ENCODE results near the gene COPS9.

Gene COPS9

DNA sequence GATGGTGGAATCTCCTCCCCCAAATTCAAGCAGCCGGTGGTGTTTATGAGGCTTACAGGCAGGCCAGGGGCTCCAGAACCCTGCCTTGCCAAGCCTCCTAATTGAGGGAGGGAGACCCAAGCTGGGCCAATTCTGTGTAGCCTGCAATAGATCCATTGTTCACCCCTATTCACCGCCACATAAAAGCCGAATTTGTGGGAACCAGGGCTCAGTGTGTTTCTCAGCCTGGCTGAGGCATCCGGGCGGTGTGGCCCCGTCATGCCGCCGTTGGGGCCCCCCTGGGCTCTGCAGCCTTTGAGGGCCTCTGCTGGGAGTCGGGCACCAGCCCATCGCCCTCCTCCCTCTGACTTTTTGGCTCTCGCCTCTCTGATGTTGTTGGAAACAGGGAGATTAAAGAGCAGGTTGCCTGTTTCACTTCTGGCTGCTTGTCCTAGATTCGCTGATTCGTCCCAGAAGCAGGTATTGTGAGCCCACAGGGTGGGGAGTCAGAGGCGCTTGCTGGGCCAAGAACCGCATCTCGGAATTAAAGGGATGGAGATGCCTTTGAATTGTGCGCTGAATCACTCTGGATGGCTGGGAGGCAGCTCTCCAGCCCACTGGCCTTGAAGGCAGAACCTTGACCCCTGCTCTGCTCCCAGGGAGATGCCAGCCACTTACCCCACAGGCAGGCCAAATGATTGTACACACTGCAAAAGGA, 19.1 kb upstream of the COPS9 start:
- 90% methylated on average over 14 of the region's 17 CpGs for WGBS (ENCODE audit: insufficient coverage)

GRCh38 chr2:240154606-240155005, 18.5 kb upstream of the COPS9 start:
- Histone ChIP-seq H3K36me3 (ENCODE audit: control insufficient read depth in 4 of 4, insufficient read depth in 4 of 4, low read length in 3 of 4) (no peaks in the 10 kb centered on the region), H3K4me3 (ENCODE audit: control insufficient read depth in 1 of 7, extremely low read depth in 1 of 7, insufficient read depth in 4 of 7, low read depth in 2 of 7, low read length in 6 of 7) (no peak overlapping the region), H3K4me1 (ENCODE audit: control extremely low read depth in 1 of 4, control insufficient read depth in 4 of 4, insufficient read depth in 4 of 4, low read length in 3 of 4) (no peaks in the 10 kb centered on the region), H3K27me3 (replicated peaks in 2 of 5; ENCODE audit: control insufficient read depth in 4 of 5, insufficient read depth in 5 of 5, low read length in 4 of 5) (peaks cover 0 to 14% (median 5%) of the 10 kb centered on the region in 5 experiments), H3K27ac (ENCODE audit: insufficient read depth in 1 of 2, low read depth in 1 of 2, low read length in 2 of 2, poor library complexity in 1 of 2, severe bottlenecking in 2 of 2) (no peak overlapping the region), H3K9me3 (ENCODE audit: control extremely low read depth in 1 of 5, control insufficient read depth in 4 of 5, insufficient read depth in 2 of 5, low read depth in 1 of 5, low read length in 4 of 5) (peaks cover 0 to 8% (median 1%) of the 10 kb centered on the region in 5 experiments)
- ChIA-PET CTCF (interaction anchor here (1.6 kb wide), 1 partner anchor 11 kb away, joined by 4 read pairs; no protein-coding TSS in a partner anchor), POLR2A (no interaction called here)
- 93% methylated on average over 8 of the region's 8 CpGs for WGBS (ENCODE audit: insufficient coverage)
- no peak for DNase-seq

More for the DNA sequence above, 19.1 kb upstream of the COPS9 start:
- no peak overlapping the region for H3K27ac ChIP-seq (ENCODE audit: insufficient read depth in 1 of 2, low read depth in 1 of 2, low read length in 2 of 2, poor library complexity in 1 of 2, severe bottlenecking in 2 of 2)
- H3K4me3 ChIP-seq (ENCODE audit: control insufficient read depth in 1 of 7, extremely low read depth in 1 of 7, insufficient read depth in 4 of 7, low read depth in 2 of 7, low read length in 6 of 7): no peak overlapping the region
- H3K27me3 ChIP-seq (replicated peaks in 2 of 5; ENCODE audit: control insufficient read depth in 4 of 5, insufficient read depth in 5 of 5, low read length in 4 of 5): peaks cover 0 to 14% (median 5%) of the 10 kb centered on the region in 5 experiments
- no peaks in the 10 kb centered on the region for H3K36me3 ChIP-seq (ENCODE audit: control insufficient read depth in 4 of 4, insufficient read depth in 4 of 4, low read length in 3 of 4)
- no peaks in the 10 kb centered on the region for H3K4me1 ChIP-seq (ENCODE audit: control extremely low read depth in 1 of 4, control insufficient read depth in 4 of 4, insufficient read depth in 4 of 4, low read length in 3 of 4)
- DNase-seq: no peak
- ChIA-PET POLR2A (no interaction called here), CTCF (interaction anchor here (1.6 kb wide), 1 partner anchor 11 kb away, joined by 4 read pairs; no protein-coding TSS in a partner anchor)
- H3K9me3 ChIP-seq (ENCODE audit: control extremely low read depth in 1 of 5, control insufficient read depth in 4 of 5, insufficient read depth in 2 of 5, low read depth in 1 of 5, low read length in 4 of 5): peaks cover 0 to 8% (median 1%) of the 10 kb centered on the region in 5 experiments

GRCh38 chr2:240153418-240153817, 17.3 kb upstream of the COPS9 start:
- Histone ChIP-seq H3K4me1 (ENCODE audit: control extremely low read depth in 1 of 4, control insufficient read depth in 4 of 4, insufficient read depth in 4 of 4, low read length in 3 of 4) (no peaks in the 10 kb centered on the region), H3K4me3 (ENCODE audit: control insufficient read depth in 1 of 7, extremely low read depth in 1 of 7, insufficient read depth in 4 of 7, low read depth in 2 of 7, low read length in 6 of 7) (no peak overlapping the region), H3K27me3 (replicated peaks in 2 of 5; ENCODE audit: control insufficient read depth in 4 of 5, insufficient read depth in 5 of 5, low read length in 4 of 5) (peaks cover 0 to 14% (median 5%) of the 10 kb centered on the region in 5 experiments), H3K36me3 (ENCODE audit: control insufficient read depth in 4 of 4, insufficient read depth in 4 of 4, low read length in 3 of 4) (no peaks in the 10 kb centered on the region), H3K9me3 (ENCODE audit: control extremely low read depth in 1 of 5, control insufficient read depth in 4 of 5, insufficient read depth in 2 of 5, low read depth in 1 of 5, low read length in 4 of 5) (peaks cover 0 to 8% (median 1%) of the 10 kb centered on the region in 5 experiments), H3K27ac (ENCODE audit: insufficient read depth in 1 of 2, low read depth in 1 of 2, low read length in 2 of 2, poor library complexity in 1 of 2, severe bottlenecking in 2 of 2) (no peak overlapping the region)
- no CpG with 5 or more reads among the region's 3 CpGs for WGBS (ENCODE audit: insufficient coverage)
- POLR2A ChIA-PET: no interaction called here
- DNase-seq: no peak
- CTCF ChIA-PET: interaction anchor here (1.0 to 1.9 kb wide), 2 partner anchors 10 to 286 kb away, joined by 3 to 4 read pairs; no protein-coding TSS in a partner anchor

DNA sequence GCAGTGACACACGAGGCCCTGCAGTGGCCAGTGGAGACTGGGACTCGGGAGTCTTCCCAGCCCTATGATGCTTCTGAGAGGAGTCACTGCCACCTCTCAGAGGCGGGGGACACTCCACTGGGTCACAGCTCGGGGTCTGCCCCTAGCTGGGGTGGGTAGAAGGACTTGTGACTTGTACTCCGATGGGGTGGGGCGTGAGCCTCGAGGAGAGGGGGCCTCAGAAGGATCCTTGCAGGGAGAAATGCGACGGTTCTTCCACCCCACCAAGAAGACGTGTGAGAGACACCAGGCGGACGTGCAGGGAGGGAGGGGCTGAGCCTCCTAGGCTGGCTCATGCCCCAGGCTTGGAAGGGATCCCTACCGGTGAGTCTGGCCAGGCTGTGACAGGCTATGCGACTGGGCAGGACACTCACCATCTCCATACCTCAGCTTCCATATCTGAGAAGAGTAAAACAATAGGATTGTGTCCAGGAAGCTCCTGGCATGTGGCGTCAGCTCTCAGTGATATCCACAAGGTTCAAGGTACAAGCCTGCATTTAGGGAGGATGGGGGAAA, 15.4 kb upstream of the COPS9 start:
- no peak overlapping the region for H3K4me3 ChIP-seq (ENCODE audit: control insufficient read depth in 1 of 7, extremely low read depth in 1 of 7, insufficient read depth in 4 of 7, low read depth in 2 of 7, low read length in 6 of 7)
- peaks cover 0 to 8% (median 1%) of the 10 kb centered on the region in 5 experiments for H3K9me3 ChIP-seq (ENCODE audit: control extremely low read depth in 1 of 5, control insufficient read depth in 4 of 5, insufficient read depth in 2 of 5, low read depth in 1 of 5, low read length in 4 of 5)
- no peaks in the 10 kb centered on the region for H3K36me3 ChIP-seq (ENCODE audit: control insufficient read depth in 4 of 4, insufficient read depth in 4 of 4, low read length in 3 of 4)
- DNase-seq: no peak
- H3K27me3 ChIP-seq (replicated peaks in 2 of 5; ENCODE audit: control insufficient read depth in 4 of 5, insufficient read depth in 5 of 5, low read length in 4 of 5): peaks cover 0 to 14% (median 4%) of the 10 kb centered on the region in 5 experiments
- WGBS (ENCODE audit: insufficient coverage): 75% methylated on average over 11 of the region's 15 CpGs
- H3K27ac ChIP-seq (ENCODE audit: insufficient read depth in 1 of 2, low read depth in 1 of 2, low read length in 2 of 2, poor library complexity in 1 of 2, severe bottlenecking in 2 of 2): no peak overlapping the region
- ChIA-PET CTCF (interaction anchor here (1.0 to 2.4 kb wide), 4 partner anchors 8 to 279 kb away, joined by 3 to 8 read pairs (median 4); no protein-coding TSS in a partner anchor), POLR2A (no interaction called here)
- no peaks in the 10 kb centered on the region for H3K4me1 ChIP-seq (ENCODE audit: control extremely low read depth in 1 of 4, control insufficient read depth in 4 of 4, insufficient read depth in 4 of 4, low read length in 3 of 4)

- CTCF ChIA-PET: interaction anchor here (1.1 to 1.8 kb wide), 8 partner anchors 25 to 289 kb away, joined by 3 to 7 read pairs (median 3); no protein-coding TSS in a partner anchor
Measured at GRCh38 chr2:240149943-240150784, 14.1 kb upstream of the COPS9 start.

GRCh38 chr2:240147911-240148587, 11.9 kb upstream of the COPS9 start:
- H3K27ac ChIP-seq (ENCODE audit: insufficient read depth in 1 of 2, low read depth in 1 of 2, low read length in 2 of 2, poor library complexity in 1 of 2, severe bottlenecking in 2 of 2): no peak overlapping the region
- ChIA-PET POLR2A (no interaction called here), CTCF (no interaction called here)
- peaks cover 0 to 14% (median 2%) of the 10 kb centered on the region in 5 experiments for H3K27me3 ChIP-seq (replicated peaks in 2 of 5; ENCODE audit: control insufficient read depth in 4 of 5, insufficient read depth in 5 of 5, low read length in 4 of 5)
- no peaks in the 10 kb centered on the region for H3K36me3 ChIP-seq (ENCODE audit: control insufficient read depth in 4 of 4, insufficient read depth in 4 of 4, low read length in 3 of 4)
- no peak overlapping the region for H3K4me3 ChIP-seq (ENCODE audit: control insufficient read depth in 1 of 7, extremely low read depth in 1 of 7, insufficient read depth in 4 of 7, low read depth in 2 of 7, low read length in 6 of 7)
- peaks cover 0 to 3% (median 0%) of the 10 kb centered on the region in 4 experiments for H3K4me1 ChIP-seq (ENCODE audit: control extremely low read depth in 1 of 4, control insufficient read depth in 4 of 4, insufficient read depth in 4 of 4, low read length in 3 of 4)
- DNase-seq: no peak
- H3K9me3 ChIP-seq (ENCODE audit: control extremely low read depth in 1 of 5, control insufficient read depth in 4 of 5, insufficient read depth in 2 of 5, low read depth in 1 of 5, low read length in 4 of 5): peaks cover 0 to 3% (median 1%) of the 10 kb centered on the region in 5 experiments
- WGBS (ENCODE audit: insufficient coverage): 100% methylated on average over 3 of the region's 20 CpGs

More at GRCh38 chr2:240149943-240150784, 14.1 kb upstream of the COPS9 start:
- peaks cover 0 to 8% (median 1%) of the 10 kb centered on the region in 5 experiments for H3K9me3 ChIP-seq (ENCODE audit: control extremely low read depth in 1 of 5, control insufficient read depth in 4 of 5, insufficient read depth in 2 of 5, low read depth in 1 of 5, low read length in 4 of 5)
- peak; percentile 27 to 51 (median 39) for DNase-seq
- H3K27me3 ChIP-seq (replicated peaks in 2 of 5; ENCODE audit: control insufficient read depth in 4 of 5, insufficient read depth in 5 of 5, low read length in 4 of 5): peaks cover 0 to 14% (median 3%) of the 10 kb centered on the region in 5 experiments
- H3K4me1 ChIP-seq (ENCODE audit: control extremely low read depth in 1 of 4, control insufficient read depth in 4 of 4, insufficient read depth in 4 of 4, low read length in 3 of 4): no peaks in the 10 kb centered on the region
- POLR2A ChIA-PET: interaction anchor here (1.8 kb wide), 1 partner anchor 10 kb away, joined by 4 read pairs; no protein-coding TSS in a partner anchor
- H3K36me3 ChIP-seq (ENCODE audit: control insufficient read depth in 4 of 4, insufficient read depth in 4 of 4, low read length in 3 of 4): no peaks in the 10 kb centered on the region
- H3K27ac ChIP-seq (ENCODE audit: insufficient read depth in 1 of 2, low read depth in 1 of 2, low read length in 2 of 2, poor library complexity in 1 of 2, severe bottlenecking in 2 of 2): no peak overlapping the region
- WGBS (ENCODE audit: insufficient coverage): 48% methylated on average over 7 of the region's 12 CpGs
- no peak overlapping the region for H3K4me3 ChIP-seq (ENCODE audit: control insufficient read depth in 1 of 7, extremely low read depth in 1 of 7, insufficient read depth in 4 of 7, low read depth in 2 of 7, low read length in 6 of 7)

All from common myeloid progenitor, CD34-positive (primary cell).